HG02981 (cell line): ENCODE data around the gene INPP1.

Source experiments
- ATAC-seq: cut with Tn5 transposase; IDR thresholded peaks from one replicate; pipeline ENCODE4 v1.9.1; 2021; ENCODE audit warnings: mild to moderate bottlenecking, moderate library complexity; ENCODE audit not compliant: unreplicated experiment

Gene INPP1

GRCh38 chr2:190407246-190407661 lies 63.9 kb downstream of the INPP1 start:
- ATAC-seq = no peak

DNA sequence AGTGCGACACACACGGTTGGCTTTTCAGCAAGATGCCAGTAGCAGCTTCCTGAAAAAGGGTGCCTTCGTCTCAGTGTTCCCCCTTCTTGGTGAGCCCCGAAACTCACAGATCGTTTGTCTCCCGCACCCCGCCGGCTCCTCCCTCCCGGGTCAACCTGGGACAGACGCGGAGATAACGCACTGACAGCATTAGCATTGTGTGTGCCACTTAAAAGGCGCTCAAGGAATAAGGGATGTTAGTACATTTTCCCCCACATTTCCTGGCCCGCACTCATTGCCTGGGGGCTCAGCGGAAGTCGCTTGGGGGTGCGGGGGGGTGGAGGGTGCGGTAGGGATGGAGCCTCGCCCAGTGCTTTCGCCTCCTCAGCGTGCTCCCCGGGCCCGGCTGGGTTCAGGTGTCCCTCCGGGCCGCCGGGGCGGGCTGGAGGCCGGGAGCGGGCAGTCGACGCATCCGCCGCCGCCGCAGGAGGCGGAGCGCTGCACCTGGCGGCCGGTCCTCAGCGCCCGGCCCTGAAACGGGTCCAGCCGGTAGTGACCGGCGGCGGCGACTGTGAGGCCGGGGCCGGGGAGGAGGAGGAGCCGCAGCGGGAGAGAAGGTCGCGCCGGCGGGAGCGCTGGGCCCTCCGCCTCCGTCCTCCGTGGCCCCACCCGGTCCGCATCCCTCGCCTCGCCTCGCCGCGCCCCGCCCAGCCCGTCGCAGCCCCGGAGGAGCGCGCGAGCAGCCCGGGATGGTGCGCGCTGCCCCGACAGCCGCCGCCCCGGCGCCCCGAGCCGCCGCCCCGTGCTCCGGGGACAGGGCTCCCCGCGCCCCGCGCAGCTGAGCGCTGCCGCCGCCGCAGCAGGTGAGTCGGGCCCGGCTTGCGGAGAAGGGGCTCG lies 64.5 kb downstream of the INPP1 start, which contains the start of gene MFSD6:
Gene MFSD6 (plus strand): TSS at position 694 of the 876 bp plus-strand sequence. CDS start 27,675 bp downstream, outside the sequence.
- ATAC-seq = peak; percentile 54

DNA sequence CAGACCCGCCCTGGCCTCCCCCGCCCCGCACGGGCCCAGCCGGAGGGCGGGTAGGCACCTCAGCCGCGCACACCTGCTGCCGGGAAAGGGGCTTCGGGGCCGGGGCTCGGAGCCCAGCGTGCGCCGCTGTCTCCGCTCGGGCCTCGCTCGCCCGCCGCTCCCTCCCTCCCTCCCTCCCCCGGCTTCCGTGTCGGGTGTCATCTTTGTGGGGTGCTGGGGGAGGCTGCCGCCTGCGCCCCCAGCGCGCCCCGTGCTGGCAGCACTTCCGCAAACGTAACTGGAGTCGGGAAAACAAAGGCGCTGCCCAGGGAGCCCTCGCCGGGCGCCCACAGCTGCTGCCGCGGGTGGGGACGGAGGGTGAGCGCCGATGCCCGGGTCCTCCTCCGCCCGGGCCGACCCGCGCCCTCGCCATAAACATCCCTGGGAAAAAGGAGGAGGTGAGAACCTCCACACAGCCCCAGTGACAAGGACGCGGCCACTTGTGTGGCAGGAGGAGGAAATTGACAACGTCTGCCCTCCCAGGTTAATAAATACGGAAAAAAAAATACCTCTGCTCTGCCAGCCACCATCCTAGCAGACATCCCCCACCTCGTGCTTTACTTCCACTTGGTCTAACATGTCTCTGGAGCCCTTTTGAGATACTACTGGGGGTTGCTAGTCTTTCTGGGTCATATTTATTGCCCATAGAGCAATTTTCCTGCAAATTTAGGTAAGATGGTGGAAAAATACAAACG lies 65.3 kb downstream of the INPP1 start:
- peak; percentile 44 for ATAC-seq

- ATAC-seq = no peak
These were observed 66.2 kb downstream of the INPP1 start for GRCh38 chr2:190409616-190410015.

GRCh38 chr2:190410166-190410565 lies 66.8 kb downstream of the INPP1 start:
- ATAC-seq = no peak

- ATAC-seq = no peak
These were observed 69.6 kb downstream of the INPP1 start for GRCh38 chr2:190412966-190413365.

DNA sequence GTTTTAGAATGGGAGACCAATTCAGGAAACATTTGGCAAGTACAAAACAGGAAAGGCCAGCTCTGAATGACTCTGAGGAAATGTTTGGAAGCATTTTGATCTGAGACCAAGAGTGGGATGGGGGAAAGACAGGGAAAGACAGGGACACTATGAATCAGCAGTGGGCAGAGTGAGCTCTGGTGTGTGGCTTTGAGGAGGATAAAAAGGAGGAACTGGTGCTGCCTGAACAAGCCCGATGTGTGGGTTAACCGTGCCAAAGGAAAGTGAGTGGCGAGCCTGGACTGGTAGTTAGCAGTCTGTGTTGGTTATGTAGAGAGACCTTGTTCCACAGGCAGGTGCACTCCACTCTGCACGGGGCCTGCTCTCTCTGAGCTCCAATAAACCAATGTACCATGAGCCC lies 70.0 kb downstream of the INPP1 start:
- no peak for ATAC-seq

DNA sequence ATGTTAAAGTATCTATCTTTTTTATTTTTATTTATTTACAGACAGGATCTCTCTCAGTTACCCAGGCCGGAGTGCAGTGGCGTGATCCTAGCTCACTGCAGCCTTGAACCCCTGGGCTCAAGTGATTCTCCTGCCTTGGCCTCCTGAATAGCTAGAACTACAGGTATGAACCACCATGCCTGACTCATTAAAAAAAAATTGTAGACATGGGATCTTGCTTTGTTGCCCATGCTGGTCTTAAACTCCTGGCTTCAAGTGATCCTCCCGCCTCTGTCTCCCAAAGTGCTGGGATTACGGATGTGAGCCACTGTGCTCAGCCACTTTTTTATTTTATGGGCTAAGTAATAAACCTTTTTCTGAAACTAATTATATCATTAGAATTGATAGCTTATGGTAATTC lies 71.9 kb downstream of the INPP1 start:
- ATAC-seq = no peak

GRCh38 chr2:190415794-190416775 lies 72.7 kb downstream of the INPP1 start:
- ATAC-seq = no peak

GRCh38 chr2:190417045-190417842 lies 73.9 kb downstream of the INPP1 start:
- ATAC-seq = no peak

GRCh38 chr2:190418727-190419126 lies 75.3 kb downstream of the INPP1 start:
- no peak for ATAC-seq

DNA sequence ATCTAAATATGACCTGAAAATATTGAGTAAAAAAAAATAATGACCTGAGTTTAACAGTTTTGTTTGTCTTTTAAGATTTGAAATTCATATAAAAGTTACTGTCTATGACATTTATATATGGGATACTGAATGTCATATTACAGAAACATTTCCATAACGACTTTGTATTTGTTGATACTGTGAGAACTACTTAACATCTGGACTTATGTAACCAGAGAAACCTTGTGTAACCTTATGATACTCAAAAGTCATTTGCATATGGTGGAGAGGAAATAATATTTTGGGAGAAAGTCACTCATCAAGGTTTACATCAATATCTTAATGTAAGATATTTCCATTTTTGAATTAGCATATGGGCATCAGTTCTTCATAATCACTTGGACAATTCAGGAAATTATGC lies 77.4 kb downstream of the INPP1 start:
- no peak for ATAC-seq
